ENCODE measurements around the gene C2orf72. TPM values are rescaled to one million over a fixed set of nuclear protein-coding genes. Genes with fewer than 3 reads are reported as not detected.

Gene C2orf72
- total RNA-seq, 1 experiment from 2014 or later, result 0.40 TPM

- ChIA-PET CTCF (no interaction called here), POLR2A (ENCODE audit: unreplicated experiment) (no interaction called here)
- H3K27me3 ChIP-seq (ENCODE audit: low read length), result peaks cover 12% of the 10 kb centered on the region
- no peaks in the 10 kb centered on the region for H3K4me1 ChIP-seq (ENCODE audit: insufficient read depth, low read length)
- no peaks in the 10 kb centered on the region for H3K36me3 ChIP-seq (ENCODE audit: low read depth, low read length)
- no peak overlapping the region for H3K4me3 ChIP-seq (ENCODE audit: low read length)
- no peaks in the 10 kb centered on the region for H3K9me2 ChIP-seq (replicated peaks; ENCODE audit: low read length)
- H3F3A ChIP-seq (ENCODE audit: low read length, unreplicated experiment), result no peaks in the 10 kb centered on the region
- H3K27ac ChIP-seq (ENCODE audit: low read length), result no peak overlapping the region
- H3K79me2 ChIP-seq (ENCODE audit: low read length), result no peaks in the 10 kb centered on the region
- H3K4me2 ChIP-seq (ENCODE audit: low read length), result no peak overlapping the region
- H3K9ac ChIP-seq (ENCODE audit: low read length), result no peak overlapping the region
- DNase-seq (peak; percentile 23), ATAC-seq (no peak)
- no TSS peak for BruUV-seq (replicated peaks)
- no peaks in the 10 kb centered on the region for H3K9me3 ChIP-seq (ENCODE audit: low read length)
- H2AFZ ChIP-seq (ENCODE audit: low read length), result no peak overlapping the region
- intact Hi-C loops (cut with micrococcal nuclease), result no loop called here
- TF ChIP-seq EZH2 (IDR thresholded peaks at IDR 0.05; ENCODE audit: low read length, unreplicated experiment), result no peak
- no peak for TF ChIP-seq CTCF (conservative IDR thresholded peaks at IDR 0.05; ENCODE audit: low read depth, low read length)
- no peak for TF ChIP-seq EZH2phosphoT487 (IDR thresholded peaks at IDR 0.05; ENCODE audit: borderline replicate concordance, low read length)
- no peaks in the 10 kb centered on the region for H4K20me1 ChIP-seq (ENCODE audit: low read length)
Measured at GRCh38 chr2:231013820-231014219, 23.5 kb upstream of the C2orf72 start.

- H3K27me3 ChIP-seq (ENCODE audit: low read length), result peaks cover 12% of the 10 kb centered on the region
- no peak overlapping the region for H3K4me2 ChIP-seq (ENCODE audit: low read length)
- DNase-seq (no peak), ATAC-seq (no peak)
- H3K36me3 ChIP-seq (ENCODE audit: low read depth, low read length), result no peaks in the 10 kb centered on the region
- no peak overlapping the region for H3K27ac ChIP-seq (ENCODE audit: low read length)
- BruUV-seq (replicated peaks), result no TSS peak
- intact Hi-C loops (cut with micrococcal nuclease), result no loop called here
- no peak overlapping the region for H3K4me3 ChIP-seq (ENCODE audit: low read length)
- no peaks in the 10 kb centered on the region for H3F3A ChIP-seq (ENCODE audit: low read length, unreplicated experiment)
- TF ChIP-seq EZH2 (IDR thresholded peaks at IDR 0.05; ENCODE audit: low read length, unreplicated experiment) (no peak), EZH2phosphoT487 (IDR thresholded peaks at IDR 0.05; ENCODE audit: borderline replicate concordance, low read length) (no peak), CTCF (conservative IDR thresholded peaks at IDR 0.05; ENCODE audit: low read depth, low read length) (no peak)
- H3K79me2 ChIP-seq (ENCODE audit: low read length), result no peaks in the 10 kb centered on the region
- H4K20me1 ChIP-seq (ENCODE audit: low read length), result no peaks in the 10 kb centered on the region
- H3K9ac ChIP-seq (ENCODE audit: low read length), result no peak overlapping the region
- H2AFZ ChIP-seq (ENCODE audit: low read length), result no peak overlapping the region
- CTCF ChIA-PET, result no interaction called here
- H3K9me3 ChIP-seq (ENCODE audit: low read length), result no peaks in the 10 kb centered on the region
- H3K9me2 ChIP-seq (replicated peaks; ENCODE audit: low read length), result no peaks in the 10 kb centered on the region
- POLR2A ChIA-PET (ENCODE audit: unreplicated experiment), result no interaction called here
- no peaks in the 10 kb centered on the region for H3K4me1 ChIP-seq (ENCODE audit: insufficient read depth, low read length)
Measured at GRCh38 chr2:231015478-231015877, 21.8 kb upstream of the C2orf72 start.

GRCh38 chr2:231015926-231016325 is 21.4 kb upstream of the C2orf72 start:
- no peak overlapping the region for H3K9ac ChIP-seq (ENCODE audit: low read length)
- no peak overlapping the region for H3K4me2 ChIP-seq (ENCODE audit: low read length)
- H3K9me2 ChIP-seq (replicated peaks; ENCODE audit: low read length), result no peaks in the 10 kb centered on the region
- intact Hi-C loops (cut with micrococcal nuclease), result no loop called here
- H3K4me1 ChIP-seq (ENCODE audit: insufficient read depth, low read length), result no peaks in the 10 kb centered on the region
- no peak for ATAC-seq
- H3K27me3 ChIP-seq (ENCODE audit: low read length), result peaks cover 12% of the 10 kb centered on the region
- no peaks in the 10 kb centered on the region for H4K20me1 ChIP-seq (ENCODE audit: low read length)
- no peak for DNase-seq
- POLR2A ChIA-PET (ENCODE audit: unreplicated experiment), result no interaction called here
- H3K36me3 ChIP-seq (ENCODE audit: low read depth, low read length), result no peaks in the 10 kb centered on the region
- CTCF ChIA-PET, result no interaction called here
- BruUV-seq (replicated peaks), result no TSS peak
- no peaks in the 10 kb centered on the region for H3K9me3 ChIP-seq (ENCODE audit: low read length)
- no peak for TF ChIP-seq EZH2 (IDR thresholded peaks at IDR 0.05; ENCODE audit: low read length, unreplicated experiment)
- no peak for TF ChIP-seq CTCF (conservative IDR thresholded peaks at IDR 0.05; ENCODE audit: low read depth, low read length)
- no peak for TF ChIP-seq EZH2phosphoT487 (IDR thresholded peaks at IDR 0.05; ENCODE audit: borderline replicate concordance, low read length)
- no peaks in the 10 kb centered on the region for H3K79me2 ChIP-seq (ENCODE audit: low read length)
- no peak overlapping the region for H3K4me3 ChIP-seq (ENCODE audit: low read length)
- no peaks in the 10 kb centered on the region for H3F3A ChIP-seq (ENCODE audit: low read length, unreplicated experiment)
- no peak overlapping the region for H2AFZ ChIP-seq (ENCODE audit: low read length)
- no peak overlapping the region for H3K27ac ChIP-seq (ENCODE audit: low read length)
